GM10266 (cell line): Measurements from ENCODE around the gene CACNA1S.

Experiments
- DNase-seq: peaks from one replicate; pipeline ENCODE4 v3.0.0; 2012; ENCODE audit errors: extremely low spot score
- CTCF ChIP-seq: IDR thresholded peaks from 2 replicates; pipeline ENCODE4 v1.5.1; 2012; ENCODE audit warnings: mild to moderate bottlenecking, low read depth; ENCODE audit not compliant: control insufficient read depth, insufficient read depth; ENCODE audit errors: missing control alignments

CACNA1S gene

GRCh38 chr1:201114245-201115131 lies 2.3 kb upstream of the CACNA1S start:
- DNase-seq: peak; percentile 93

GRCh38 chr1:201113451-201114244 lies 1.4 kb upstream of the CACNA1S start:
- no peak for DNase-seq
- TF ChIP-seq CTCF: no peak

More at GRCh38 chr1:201114245-201115131, 2.3 kb upstream of the CACNA1S start:
- peak; percentile 83 for TF ChIP-seq CTCF

GRCh38 chr1:201112926-201113325 lies 700 bp upstream of the CACNA1S start:
- TF ChIP-seq CTCF: no peak

GRCh38 chr1:201111672-201112071 lies 554 bp downstream of the CACNA1S start:
- TF ChIP-seq CTCF: no peak

More at GRCh38 chr1:201112926-201113325, 700 bp upstream of the CACNA1S start:
- DNase-seq: no peak

GRCh38 chr1:201111156-201111555 lies 1.1 kb downstream of the CACNA1S start:
- no peak for TF ChIP-seq CTCF
- no peak for DNase-seq

More at GRCh38 chr1:201111672-201112071, 554 bp downstream of the CACNA1S start:
- DNase-seq: no peak

GRCh38 chr1:201110616-201111015 lies 1.6 kb downstream of the CACNA1S start:
- TF ChIP-seq CTCF: no peak

GRCh38 chr1:201110138-201110537 lies 2.1 kb downstream of the CACNA1S start:
- TF ChIP-seq CTCF: no peak
- no peak for DNase-seq

More at GRCh38 chr1:201110616-201111015, 1.6 kb downstream of the CACNA1S start:
- DNase-seq: no peak
